SK-N-SH (cell line): Measurements from ENCODE around the gene MRM2.

Experiments
- FOXJ3 ChIP-seq: sonication (generic); formaldehyde crosslinking; IDR thresholded peaks from 2 replicates; pipeline ENCODE4 v1.5.1; 2020; ENCODE audit warnings: mild to moderate bottlenecking, missing genetic modification reagents
- FOXM1 ChIP-seq: IDR thresholded peaks from 2 replicates; pipeline ENCODE4 v1.4.0; 2012; ENCODE audit warnings: low read depth, mild to moderate bottlenecking
- NFIC ChIP-seq: IDR thresholded peaks from 2 replicates; pipeline ENCODE4 v1.4.0; 2012; ENCODE audit warnings: borderline replicate concordance
- POLR2AphosphoS5 ChIP-seq: IDR thresholded peaks from 2 replicates; pipeline ENCODE4 v1.6.1; 2012; ENCODE audit warnings: low read depth, low read length
- SIN3A ChIP-seq: IDR thresholded peaks from 2 replicates; pipeline ENCODE4 v1.6.1; 2012; ENCODE audit warnings: low read depth, mild to moderate bottlenecking, low read length, moderate library complexity, borderline replicate concordance
- SMC3 ChIP-seq: IDR thresholded peaks from 2 replicates; pipeline ENCODE4 v1.6.1; 2012; ENCODE audit warnings: low read depth, low read length, improper control_type of control experiment
- TAF1 ChIP-seq: IDR thresholded peaks from 2 replicates; pipeline ENCODE4 v1.6.1; 2012; ENCODE audit warnings: low read depth, mild to moderate bottlenecking, low read length, moderate library complexity, borderline replicate concordance
- USF2 ChIP-seq: fragments of 150-350 bp; IDR thresholded peaks from 2 replicates; pipeline ENCODE4 v1.6.1; 2017; ENCODE audit warnings: antibody characterized with exemption, low read length, low read depth, borderline replicate concordance
- TF ChIP-seq, protein P1 (sequence below): fragments of 200-600 bp; sonication (generic); IDR thresholded peaks from 2 replicates; pipeline ENCODE4 v1.6.1; 2017; ENCODE audit warnings: antibody characterized with exemption, mild to moderate bottlenecking, moderate library complexity

DNA sequence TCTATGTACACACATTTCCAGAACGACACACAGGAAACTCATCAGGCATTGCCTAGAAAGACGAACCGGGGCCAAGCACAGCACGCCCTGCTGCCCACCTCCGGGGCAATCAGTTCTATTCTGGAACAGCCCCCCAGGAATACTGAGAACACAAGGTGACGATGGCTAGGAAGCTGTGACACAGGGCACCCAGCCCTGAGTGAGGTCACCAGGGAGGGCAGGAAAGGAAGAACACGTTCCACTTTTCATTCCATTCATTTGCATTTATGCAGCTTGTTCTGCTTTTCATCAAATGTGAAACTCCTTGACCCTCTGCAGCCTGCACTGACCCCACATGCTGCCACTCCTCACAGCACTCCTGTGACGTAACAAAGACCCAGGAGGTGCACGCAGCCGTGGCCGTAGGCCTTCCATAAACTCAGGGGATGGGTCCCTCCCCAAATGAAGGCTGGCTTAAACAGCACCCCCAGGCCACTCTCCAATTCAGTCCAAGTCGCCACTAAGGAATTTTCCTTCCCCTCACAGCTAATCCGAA, 38.2 kb downstream of the MRM2 start:
- TF ChIP-seq, protein P1, sequence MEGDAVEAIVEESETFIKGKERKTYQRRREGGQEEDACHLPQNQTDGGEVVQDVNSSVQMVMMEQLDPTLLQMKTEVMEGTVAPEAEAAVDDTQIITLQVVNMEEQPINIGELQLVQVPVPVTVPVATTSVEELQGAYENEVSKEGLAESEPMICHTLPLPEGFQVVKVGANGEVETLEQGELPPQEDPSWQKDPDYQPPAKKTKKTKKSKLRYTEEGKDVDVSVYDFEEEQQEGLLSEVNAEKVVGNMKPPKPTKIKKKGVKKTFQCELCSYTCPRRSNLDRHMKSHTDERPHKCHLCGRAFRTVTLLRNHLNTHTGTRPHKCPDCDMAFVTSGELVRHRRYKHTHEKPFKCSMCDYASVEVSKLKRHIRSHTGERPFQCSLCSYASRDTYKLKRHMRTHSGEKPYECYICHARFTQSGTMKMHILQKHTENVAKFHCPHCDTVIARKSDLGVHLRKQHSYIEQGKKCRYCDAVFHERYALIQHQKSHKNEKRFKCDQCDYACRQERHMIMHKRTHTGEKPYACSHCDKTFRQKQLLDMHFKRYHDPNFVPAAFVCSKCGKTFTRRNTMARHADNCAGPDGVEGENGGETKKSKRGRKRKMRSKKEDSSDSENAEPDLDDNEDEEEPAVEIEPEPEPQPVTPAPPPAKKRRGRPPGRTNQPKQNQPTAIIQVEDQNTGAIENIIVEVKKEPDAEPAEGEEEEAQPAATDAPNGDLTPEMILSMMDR, result no peak
- TF ChIP-seq SMC3 (no peak), USF2 (no peak), NFIC (no peak), TAF1 (no peak), SIN3A (no peak), FOXJ3 (CRISPR knock-in tag) (no peak), FOXM1 (no peak), POLR2AphosphoS5 (no peak)
